Heart right ventricle (tissue), 16 donors: ENCODE measurements around the gene RBM28. TPM values are rescaled to one million over a fixed set of nuclear protein-coding genes. Genes with fewer than 3 reads are reported as not detected.

Experiments used
- ATAC-seq, 8 donors: fragments of 200-7000 bp; cut with Tn5 transposase; one replicate each; pipeline ENCODE4 v1.9.1; 2020; ENCODE audit warnings: mild to moderate bottlenecking in 8 of 8, moderate library complexity in 8 of 8, moderate number of reproducible peaks in 1 of 8
- DNase-seq, 2 donors: peaks; one replicate each; pipeline ENCODE4 v3.0.0-alpha.2; 2020
- H3K27ac ChIP-seq, 10 donors: fragments of 200-600 bp; sonication (generic) in 2 of 10; one replicate each; pipeline versions ENCODE4 v1.5.0 to v1.8.0; 2020 to 2022; ENCODE audit warnings: mild to moderate bottlenecking in 3 of 10
- H3K27me3 ChIP-seq, 7 donors: fragments of 200-600 bp; one replicate each; pipeline ENCODE4 v1.8.0; 2021 to 2022; ENCODE audit warnings: mild to moderate bottlenecking in 2 of 7
- H3K36me3 ChIP-seq, 9 donors: fragments of 200-600 bp; sonication (generic) in 1 of 9; one replicate each; pipeline versions ENCODE4 v1.5.0 to v1.8.0; 2020 to 2022; ENCODE audit warnings: mild to moderate bottlenecking in 2 of 9
- H3K4me1 ChIP-seq, 9 donors: fragments of 200-600 bp; sonication (generic) in 1 of 9; one replicate each; pipeline versions ENCODE4 v1.5.0 to v1.8.0; 2020 to 2022; ENCODE audit warnings: mild to moderate bottlenecking in 4 of 9
- H3K4me3 ChIP-seq, 10 donors: fragments of 200-600 bp; sonication (generic) in 2 of 10; one replicate each; pipeline versions ENCODE4 v1.5.0 to v1.8.0; 2020 to 2022; ENCODE audit warnings: mild to moderate bottlenecking in 7 of 10, moderate library complexity in 2 of 10
- H3K9me3 ChIP-seq, 11 donors: fragments of 200-600 bp in 10 of 11; sonication (generic) in 2 of 11; one replicate each; pipeline versions ENCODE4 v1.5.0 to v1.8.0; 2013 to 2022; ENCODE audit warnings: mild to moderate bottlenecking in 2 of 11, control low read depth in 1 of 11, moderate library complexity in 1 of 11
- CTCF ChIP-seq, 9 donors: fragments of 200-600 bp; sonication (generic) in 2 of 9; IDR thresholded peaks; one replicate each; pipeline versions ENCODE4 v1.5.0 to v1.8.0; 2021 to 2022; ENCODE audit warnings: antibody characterized with exemption in 9 of 9, mild to moderate bottlenecking in 5 of 9, moderate library complexity in 1 of 9
- WGBS, 2 donors: extraction: QIAGEN DNeasy Blood & Tissue Kit; methylation state at CpG; one replicate each; pipeline ENCODE4 v1.1.7; 2013; ENCODE audit warnings: inconsistent platforms in 1 of 2; 5-methylcytosine and 5-hydroxymethylcytosine counted together
- intact Hi-C, 10 donors: fragments of 100-400 bp; cut with DNase I; formaldehyde crosslinking; loops; one replicate each; pipeline versions ENCODE4 v1.11.1 to v1.14.2; 2022
- polyA plus RNA-seq, 2 donors: library from polyadenylated mRNA; stranded (reverse); fragments of 200-250 nt; gene quantifications; one replicate each; pipeline ENCODE4 v1.2.3, GENCODE V29; 2013
- total RNA-seq, 10 donors: library from RNA; stranded (reverse); fragmentation: NEBNext Ultra II Directional in 3 of 10; extraction: Animal tissue kit (Norgen Biotek cat#: 25700) in 3 of 10; gene quantifications; one replicate each; pipeline versions ENCODE4 v1.2.1 to v1.2.4, GENCODE V29; 2021 to 2023
- donor health status: Arrhythmogenic right ventricular cardiomyopathy.
- donor health status: ischemic (EF 13 %, LVEDD 7.1; RV severe dilation, severe dysfunction).
- donor health status: healthy with polysubstance abuse.
- donor health status: DM: no; HTN: yes; CAD: no.
- donor health status: DM: no; HTN: no; CAD: no.
- donor health status: ischemic (EF 25% LVEDD 6.9; RV normal size, moderate dysfunction).
- donor health status: ischemic (EF 25% LVEDD 5.7; RV mildly dilated, moderate dysfunction).
- donor health status: healthy.
- donor health status: DM: yes; HTN: yes; CAD: no.
- donor health status: Ischemic cardiomyopathy.
- donor health status: ischemic (EF 35%, LVEDD 5.7; RV mildly dilated, moderate dysfunction).
- donor health status: nonischemic (EF 11% LVEDD 7.7; RV severe dilation, severe dysfunction).
- donor health status: DM: yes; HTN: yes; CAD: no.
- donor health status: PGD.
- donor health status: ischemic (EF 29% LVEDD 5.4; RV normal size, mild dysfunction).
- donor health status: nonischemic (EF 23%, LVEDD 6.1; RV moderate dilation, normal function).

RBM28 gene
- total and polyA plus RNA-seq, 12 donors, result 16.6 to 96.9 (median 28.3) TPM

- peak overlapping the region in 1 of 10 donors; percentile 88 for H3K4me3 ChIP-seq
- WGBS, 2 donors, result 93 to 96% methylated on average over 5 of the region's 5 CpGs
- TF ChIP-seq CTCF (IDR thresholded peaks at IDR 0.05), result no peak
- intact Hi-C loops, result no loop called here
- no peaks in the 10 kb centered on the region for H3K9me3 ChIP-seq
- H3K27ac ChIP-seq, result no peak overlapping the region
- no peak for ATAC-seq
- H3K36me3 ChIP-seq, result peaks cover 0 to 20% (median 1%) of the 10 kb centered on the region in 9 donors
- peaks cover 3 to 30% (median 24%) of the 10 kb centered on the region in 9 donors for H3K4me1 ChIP-seq
- DNase-seq, result no peak
- peaks cover 0 to 2% (median 0%) of the 10 kb centered on the region in 7 donors for H3K27me3 ChIP-seq
These were observed 695 bp upstream of the RBM28 start for GRCh38 chr7:128344431-128344774.

GRCh38 chr7:128341733-128342132 lies 2.0 kb downstream of the RBM28 start:
- peaks cover 0 to 47% (median 23%) of the 10 kb centered on the region in 9 donors for H3K36me3 ChIP-seq
- TF ChIP-seq CTCF (IDR thresholded peaks at IDR 0.05), result no peak
- H3K27ac ChIP-seq, result no peak overlapping the region
- H3K4me3 ChIP-seq, result no peak overlapping the region
- no peaks in the 10 kb centered on the region for H3K9me3 ChIP-seq
- ATAC-seq, result no peak
- no peak for DNase-seq
- H3K27me3 ChIP-seq, result no peaks in the 10 kb centered on the region
- WGBS, 2 donors, result 89 to 91% methylated on average over 6 of the region's 6 CpGs
- peaks cover 3 to 30% (median 24%) of the 10 kb centered on the region in 9 donors for H3K4me1 ChIP-seq
- intact Hi-C loops, result no loop called here

- no peaks in the 10 kb centered on the region for H3K4me1 ChIP-seq
- H3K4me3 ChIP-seq, result no peak overlapping the region
- H3K27me3 ChIP-seq, result no peaks in the 10 kb centered on the region
- no peak overlapping the region for H3K27ac ChIP-seq
- no peak for TF ChIP-seq CTCF (IDR thresholded peaks at IDR 0.05)
- no peak for DNase-seq
- peaks cover 0 to 100% (median 76%) of the 10 kb centered on the region in 9 donors for H3K36me3 ChIP-seq
- intact Hi-C loops, result no loop called here
- 88 to 96% methylated on average over 3 of the region's 3 CpGs for WGBS, 2 donors
- no peak for ATAC-seq
- H3K9me3 ChIP-seq, result no peaks in the 10 kb centered on the region
These were observed 8.0 kb downstream of the RBM28 start for GRCh38 chr7:128335730-128336129.

GRCh38 chr7:128324368-128324680 lies 19.4 kb downstream of the RBM28 start:
- H3K27ac ChIP-seq, result peak overlapping the region; percentile 15 to 86 (median 78)

More at GRCh38 chr7:128324368-128324680, 19.4 kb downstream of the RBM28 start:
- DNase-seq (no peak), ATAC-seq (peak in 1 of 8 donors; percentile 14)
- Histone ChIP-seq H3K4me3 (no peak overlapping the region), H3K36me3 (peaks cover 0 to 99% (median 54%) of the 10 kb centered on the region in 9 donors), H3K9me3 (no peaks in the 10 kb centered on the region), H3K4me1 (peaks cover 0 to 31% (median 10%) of the 10 kb centered on the region in 9 donors), H3K27me3 (no peaks in the 10 kb centered on the region)
- intact Hi-C loops, result loop anchor here in 1 of 10 donors (5.0 kb wide), 1 partner anchor 617 kb away; no protein-coding TSS in a partner anchor
- 90% methylated on average over 9 of the region's 9 CpGs for WGBS, 2 donors
- no peak for TF ChIP-seq CTCF (IDR thresholded peaks at IDR 0.05)
